Measurements from ENCODE around the gene C19orf44.

C19orf44 gene

DNA sequence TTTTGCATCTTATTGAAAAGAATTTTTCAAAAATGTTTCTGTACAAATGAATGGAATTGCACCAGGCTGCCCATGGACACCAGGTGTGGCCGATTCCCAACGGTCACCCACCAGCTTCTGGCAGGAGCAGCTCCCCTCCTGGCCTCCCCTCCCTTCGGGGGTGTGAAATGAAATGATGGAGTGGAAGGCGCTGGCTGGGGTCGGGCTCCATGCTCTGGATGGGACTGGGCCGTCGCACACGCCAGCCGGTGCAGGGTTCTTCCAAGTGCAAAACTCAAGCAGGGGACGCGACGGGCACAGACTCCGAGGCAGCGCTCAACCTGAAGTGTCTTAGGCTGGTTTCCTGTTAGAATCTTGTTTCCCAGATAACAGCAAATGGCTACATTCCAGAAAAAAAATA, 21.9 kb downstream of the C19orf44 start:
- no peak for DNase-seq (ENCODE audit: low read depth)

DNA sequence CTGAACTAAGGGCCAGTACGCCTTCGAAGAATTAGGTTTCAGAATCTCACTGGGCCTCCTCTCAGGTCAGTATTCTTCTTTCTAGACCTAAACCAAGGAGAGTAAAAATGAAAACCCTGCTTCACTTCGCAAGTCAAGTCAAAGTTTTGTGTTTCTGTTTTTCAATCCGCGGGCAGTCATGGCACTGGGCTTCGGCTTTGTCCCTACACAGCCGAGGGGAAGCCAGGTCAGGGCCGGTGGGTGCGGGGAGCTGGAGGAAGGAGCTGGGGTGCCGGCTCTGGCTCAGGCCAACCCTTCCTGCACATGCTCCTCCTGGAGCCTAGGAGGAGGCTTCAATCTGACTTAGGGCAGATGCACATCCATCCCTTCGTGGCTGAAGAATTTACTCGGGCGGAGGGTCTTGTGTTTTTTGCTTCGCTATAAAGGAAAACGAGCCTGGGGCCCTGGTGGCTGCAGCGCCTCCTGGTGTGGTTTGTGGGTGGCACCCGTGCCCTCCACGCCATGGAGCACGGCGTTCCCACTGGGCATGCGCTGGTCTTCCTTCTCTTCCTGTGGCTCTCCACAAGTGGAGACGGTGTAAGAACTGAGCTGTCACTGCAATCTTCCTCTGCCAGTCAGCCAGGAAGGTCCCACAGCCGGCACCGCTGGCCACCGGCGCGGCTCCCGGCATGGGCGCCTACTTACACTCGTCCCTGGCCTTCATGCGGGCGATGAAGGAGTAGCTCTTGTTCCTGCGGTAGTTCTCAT, 22.5 kb downstream of the C19orf44 start:
- DNase-seq (ENCODE audit: low read depth), result no peak

- DNase-seq (ENCODE audit: low read depth), result no peak
Measured at GRCh38 chr19:16519230-16519687, 23.1 kb downstream of the C19orf44 start.

GRCh38 chr19:16520074-16520973, 24.1 kb downstream of the C19orf44 start:
- DNase-seq (ENCODE audit: low read depth), result no peak

GRCh38 chr19:16520986-16521624, 24.9 kb downstream of the C19orf44 start:
- DNase-seq (ENCODE audit: low read depth), result no peak

DNA sequence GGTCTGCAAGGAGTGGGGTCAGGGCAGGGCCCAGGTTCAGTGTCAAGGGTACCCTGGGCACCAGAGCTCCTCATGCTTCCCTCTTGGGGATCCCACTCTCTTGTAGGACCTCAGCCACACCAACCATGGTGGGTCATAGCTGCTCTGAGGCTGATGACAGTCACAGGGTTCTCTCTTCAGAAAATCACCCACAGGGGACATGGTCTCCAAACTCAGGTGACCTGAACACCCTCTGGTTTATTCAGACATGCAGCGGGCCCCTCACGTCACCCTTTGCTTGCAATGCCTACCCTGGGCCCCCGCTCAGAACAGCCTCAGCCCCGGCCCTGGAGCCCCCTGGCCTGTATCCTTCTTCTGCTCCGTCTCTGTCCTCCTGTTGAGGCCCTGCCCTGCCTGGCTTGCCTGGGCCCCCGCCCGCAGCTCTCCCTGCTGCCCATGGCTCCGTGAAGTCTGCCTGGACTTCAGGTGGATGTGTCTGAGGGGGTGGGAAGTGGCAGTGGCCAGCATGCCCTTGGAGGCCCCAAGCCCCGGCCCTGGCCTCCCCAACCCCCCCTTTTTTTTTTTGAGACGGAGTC, 25.6 kb downstream of the C19orf44 start:
- no peak for DNase-seq (ENCODE audit: low read depth)

DNA sequence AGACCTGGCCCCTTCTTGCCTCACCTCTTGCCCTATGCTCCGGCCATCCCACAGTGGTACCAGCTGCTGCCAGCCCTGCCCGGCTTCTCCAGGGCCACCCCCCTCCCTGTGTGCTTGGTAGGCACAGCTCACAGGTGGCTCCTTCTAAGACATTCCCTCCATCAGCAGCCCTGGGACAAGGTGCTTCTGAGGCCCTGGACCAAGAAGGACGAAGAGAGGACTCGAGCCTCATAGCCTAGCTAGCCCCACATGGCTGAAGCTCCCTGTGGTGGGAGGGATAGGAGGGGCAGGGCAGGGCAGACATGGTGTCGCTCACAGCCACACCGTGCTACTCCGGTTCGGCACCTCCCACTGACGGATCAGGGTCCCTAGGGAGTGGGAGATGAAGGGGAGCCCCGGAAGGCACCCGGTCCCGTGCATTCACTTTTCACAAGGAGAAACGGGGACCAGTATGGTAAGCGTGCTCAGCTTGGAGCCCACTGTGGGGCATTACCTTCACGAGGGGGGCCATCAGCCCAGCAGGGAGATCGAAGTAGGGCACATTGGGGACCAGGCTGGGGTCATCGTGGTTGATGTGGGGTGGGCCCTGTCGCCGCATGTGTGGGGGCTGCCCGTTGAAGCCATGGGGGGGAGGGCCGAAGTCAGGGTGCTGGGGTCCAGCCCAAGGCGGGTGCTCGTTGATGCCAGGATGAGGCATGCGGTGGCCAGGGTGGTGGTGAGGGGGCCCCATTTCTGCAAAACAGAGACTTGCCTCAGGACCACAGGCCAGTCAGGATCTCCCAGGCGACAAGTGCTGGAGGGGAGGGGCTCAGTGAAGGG, 26.6 kb downstream of the C19orf44 start:
- no peak for DNase-seq (ENCODE audit: low read depth)

DNA sequence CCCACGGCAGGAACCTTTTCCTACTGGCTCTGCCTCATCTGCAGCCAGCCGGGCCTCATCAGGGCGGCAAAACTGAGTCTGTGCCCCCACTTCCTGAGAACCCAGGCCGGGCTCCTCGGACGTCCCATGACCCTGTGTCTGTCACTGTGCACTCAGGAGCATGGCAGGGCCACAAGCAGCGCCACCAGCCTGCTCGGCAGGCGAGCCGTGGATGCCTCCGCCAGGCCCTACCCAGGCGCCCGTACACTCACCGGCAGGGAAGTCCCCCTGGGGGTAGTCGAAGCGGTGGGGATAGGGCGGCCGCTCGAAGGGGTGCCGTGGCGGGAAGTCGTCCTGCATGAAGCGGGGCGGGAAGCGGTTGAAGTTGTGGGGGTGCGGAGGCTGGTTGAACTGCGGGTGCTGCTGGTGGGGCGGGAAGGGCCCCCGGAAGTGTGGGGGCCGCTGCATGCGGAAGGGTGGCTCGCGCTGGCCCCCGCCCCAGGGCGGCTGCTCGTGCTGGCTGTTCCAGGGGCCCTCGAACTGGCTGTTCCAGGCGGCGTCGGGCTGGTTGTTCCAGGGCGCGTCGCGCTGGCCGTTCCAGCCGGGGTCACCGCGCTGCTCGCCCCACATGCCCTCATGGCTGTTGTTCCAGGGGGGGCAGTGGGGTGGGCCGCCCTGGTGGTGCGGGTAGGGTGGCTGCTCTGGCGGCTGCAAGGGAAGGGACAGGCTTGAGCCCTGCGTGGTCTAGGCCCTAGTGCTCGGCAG, 29.0 kb downstream of the C19orf44 start:
- no peak for DNase-seq (ENCODE audit: low read depth)

GRCh38 chr19:16525751-16526481, 29.7 kb downstream of the C19orf44 start:
- no peak for DNase-seq (ENCODE audit: low read depth)

- DNase-seq (ENCODE audit: low read depth), result no peak
Measured at GRCh38 chr19:16527334-16527935, 31.2 kb downstream of the C19orf44 start.

- DNase-seq (ENCODE audit: low read depth), result no peak
Measured at GRCh38 chr19:16527971-16528521, 31.9 kb downstream of the C19orf44 start.

GRCh38 chr19:16529466-16530144, 33.4 kb downstream of the C19orf44 start:
- no peak for DNase-seq (ENCODE audit: low read depth)

- no peak for DNase-seq (ENCODE audit: low read depth)
Measured at GRCh38 chr19:16530540-16531379, 34.6 kb downstream of the C19orf44 start.

DNA sequence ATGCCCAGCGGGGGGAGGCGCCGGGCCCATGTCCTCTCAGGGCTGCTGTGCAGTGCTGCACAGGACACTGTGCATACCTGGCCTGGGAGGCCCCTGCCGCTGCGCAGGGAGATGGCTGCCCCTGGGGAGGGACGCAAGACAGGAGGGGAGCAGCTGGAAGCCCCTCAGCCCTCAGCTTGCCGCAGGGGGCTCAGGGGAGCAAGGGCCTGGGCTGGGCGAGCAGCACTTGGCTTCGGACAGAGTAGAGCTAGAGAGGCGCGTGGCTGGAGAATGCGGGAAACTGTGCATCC, 35.1 kb downstream of the C19orf44 start:
- DNase-seq (ENCODE audit: low read depth), result no peak

GRCh38 chr19:16532440-16533234, 36.4 kb downstream of the C19orf44 start:
- DNase-seq (ENCODE audit: low read depth), result no peak

DNA sequence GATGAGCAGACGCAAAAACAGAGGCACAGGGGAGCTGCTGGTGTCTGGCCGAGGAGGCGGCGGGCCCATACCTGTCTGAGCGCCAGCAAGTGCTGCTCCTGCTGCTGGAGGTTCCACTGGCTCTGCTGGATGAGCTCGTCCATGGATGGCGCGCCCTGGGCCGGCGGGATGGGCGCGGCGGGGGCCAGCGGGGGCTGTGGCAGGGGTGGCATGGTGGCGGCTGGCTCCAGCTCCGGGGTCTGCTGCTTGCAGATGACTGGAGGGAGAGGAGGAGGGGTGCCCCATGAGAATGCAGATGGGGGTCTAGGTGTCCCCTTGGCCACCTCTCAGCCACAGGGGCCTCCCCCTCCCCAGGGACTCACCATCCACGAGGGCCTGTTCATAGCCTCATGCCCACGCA, 39.2 kb downstream of the C19orf44 start:
- DNase-seq (ENCODE audit: low read depth), result no peak

DNA sequence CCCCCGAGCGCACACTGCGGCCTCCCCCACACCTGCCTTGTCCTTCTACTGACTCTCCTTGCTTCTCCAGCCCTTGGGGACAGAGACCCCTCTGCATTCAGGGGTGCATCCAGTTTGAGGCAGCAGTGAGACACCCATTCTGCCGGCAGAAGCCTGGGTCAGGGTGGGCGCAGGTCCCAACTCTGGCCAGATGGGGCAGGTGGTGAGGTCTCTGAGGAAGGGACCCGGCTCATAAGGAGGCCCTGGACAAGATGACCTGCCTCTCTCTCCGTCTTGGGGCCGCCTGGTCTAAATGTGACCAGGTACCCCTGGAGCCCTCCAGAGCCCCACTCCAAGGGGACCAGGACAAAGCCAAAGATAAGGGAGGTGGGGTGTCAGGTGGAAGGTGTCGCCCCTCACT, 39.9 kb downstream of the C19orf44 start:
- no peak for DNase-seq (ENCODE audit: low read depth)
